Measurements from ENCODE around the gene ATP1B1. TPM values are rescaled to one million over a fixed set of nuclear protein-coding genes. Genes with fewer than 3 reads are reported as not detected.

The ATP1B1 gene
- total RNA-seq, 1 experiment from 2014 or later: 44.4 TPM

DNA sequence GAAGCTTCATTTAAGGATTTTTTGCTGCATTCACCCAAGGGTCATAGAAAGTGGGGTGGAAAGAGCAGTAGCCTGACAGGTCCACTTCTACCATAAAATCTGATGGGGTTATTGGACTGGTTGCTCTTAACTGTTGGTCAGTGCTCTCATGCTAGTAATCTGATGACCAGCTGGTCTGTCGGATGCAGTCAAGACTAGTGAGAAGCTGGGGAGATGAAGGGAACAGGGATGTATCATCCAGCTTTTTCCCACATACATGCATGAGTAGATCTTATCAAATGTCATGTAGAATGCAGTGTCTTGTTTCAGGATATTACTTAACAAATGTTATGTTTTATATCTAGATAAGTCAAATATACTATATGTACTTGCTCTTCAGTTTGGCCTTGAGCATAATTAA, 11.1 kb downstream of the ATP1B1 start:
- Histone ChIP-seq H3K4ac (ENCODE audit: low read depth, low read length) (no peak overlapping the region), H3K27me3 (ENCODE audit: insufficient read depth, low read length) (no peaks in the 10 kb centered on the region), H3K14ac (ENCODE audit: insufficient read depth, low read length) (no peak overlapping the region), H3K79me2 (ENCODE audit: insufficient read depth, low read length) (peaks cover 11% of the 10 kb centered on the region; the same call in 1 of the 2 replicates), H2BK15ac (ENCODE audit: low read depth, low read length) (no peak overlapping the region), H3K56ac (ENCODE audit: insufficient read length, low read depth, low read length) (no peak overlapping the region), H2AK5ac (ENCODE audit: insufficient read length, low read length) (no peak overlapping the region), H4K20me1 (ENCODE audit: control insufficient read depth, insufficient read depth, insufficient read length) (no peaks in the 10 kb centered on the region), H3K27ac (ENCODE audit: insufficient read length, low read depth, low read length) (no peak overlapping the region), H4K8ac (replicated peaks; ENCODE audit: insufficient read length, low read depth, low read length) (no peak overlapping the region), H4K91ac (ENCODE audit: insufficient read length, low read depth, low read length) (no peak overlapping the region), H2BK120ac (ENCODE audit: low read depth, low read length, poor library complexity, severe bottlenecking) (no peak overlapping the region), H3K23ac (ENCODE audit: insufficient read length, low read depth, low read length) (no peak overlapping the region), H2BK5ac (ENCODE audit: insufficient read length, low read length) (no peak overlapping the region), H3K9ac (ENCODE audit: extremely low read depth, insufficient read length, low read length) (no peak overlapping the region), H4K5ac (ENCODE audit: insufficient read length, low read depth, low read length) (no peak overlapping the region), H3K4me1 (ENCODE audit: insufficient read depth, low read length) (peaks cover 6% of the 10 kb centered on the region; the same call in 1 of the 2 replicates), H3T11ph (ENCODE audit: low read length) (no peak overlapping the region), H3K18ac (ENCODE audit: insufficient read length, low read depth, low read length) (no peak overlapping the region), H3K4me2 (ENCODE audit: insufficient read depth, insufficient read length, low read length) (no peak overlapping the region), H3K79me1 (ENCODE audit: insufficient read depth, low read depth, low read length, poor library complexity, severe bottlenecking) (peaks cover 2% of the 10 kb centered on the region), H2BK20ac (ENCODE audit: low read depth, low read length, poor library complexity, severe bottlenecking) (no peak overlapping the region), H2AFZ (ENCODE audit: low read length) (no peak overlapping the region), H2BK12ac (ENCODE audit: insufficient read length, low read depth, low read length) (no peak overlapping the region), H3K9me3 (ENCODE audit: control insufficient read depth, low read depth, low read length) (no peaks in the 10 kb centered on the region), H3K23me2 (ENCODE audit: insufficient read length, low read depth, low read length, poor library complexity, severe bottlenecking) (no peaks in the 10 kb centered on the region)
- H3K27me3 Mint-ChIP-seq (ENCODE audit: low read depth): no peaks in the 10 kb centered on the region
- no peaks in the 10 kb centered on the region for H3K9me3 Mint-ChIP-seq
- WGBS (ENCODE audit: extremely low coverage, insufficient read length, low lambda C conversion rate): no CpG with 5 or more reads among the region's 1 CpG
- TF ChIP-seq, protein P1, sequence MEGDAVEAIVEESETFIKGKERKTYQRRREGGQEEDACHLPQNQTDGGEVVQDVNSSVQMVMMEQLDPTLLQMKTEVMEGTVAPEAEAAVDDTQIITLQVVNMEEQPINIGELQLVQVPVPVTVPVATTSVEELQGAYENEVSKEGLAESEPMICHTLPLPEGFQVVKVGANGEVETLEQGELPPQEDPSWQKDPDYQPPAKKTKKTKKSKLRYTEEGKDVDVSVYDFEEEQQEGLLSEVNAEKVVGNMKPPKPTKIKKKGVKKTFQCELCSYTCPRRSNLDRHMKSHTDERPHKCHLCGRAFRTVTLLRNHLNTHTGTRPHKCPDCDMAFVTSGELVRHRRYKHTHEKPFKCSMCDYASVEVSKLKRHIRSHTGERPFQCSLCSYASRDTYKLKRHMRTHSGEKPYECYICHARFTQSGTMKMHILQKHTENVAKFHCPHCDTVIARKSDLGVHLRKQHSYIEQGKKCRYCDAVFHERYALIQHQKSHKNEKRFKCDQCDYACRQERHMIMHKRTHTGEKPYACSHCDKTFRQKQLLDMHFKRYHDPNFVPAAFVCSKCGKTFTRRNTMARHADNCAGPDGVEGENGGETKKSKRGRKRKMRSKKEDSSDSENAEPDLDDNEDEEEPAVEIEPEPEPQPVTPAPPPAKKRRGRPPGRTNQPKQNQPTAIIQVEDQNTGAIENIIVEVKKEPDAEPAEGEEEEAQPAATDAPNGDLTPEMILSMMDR (conservative IDR thresholded peaks at IDR 0.05): no peak
- no peak overlapping the region for H3K27ac Mint-ChIP-seq
- peaks cover 17 to 57% (median 42%) of the 10 kb centered on the region in 3 experiments; a peak in 6 of 7 replicates for H3K36me3 Mint-ChIP-seq (ENCODE audit: insufficient read depth in 1 of 3, low read depth in 3 of 3)
- no peak overlapping the region for H3K4me3 Mint-ChIP-seq
- no peak for DNase-seq
- H3K4me1 Mint-ChIP-seq: peaks cover 22 to 26% of the 10 kb centered on the region in 2 experiments

Data from H9 (cell line).